ENCODE measurements around the gene C1QTNF3.
A peak's percentile ranks its signal among the peaks of the same experiment; 100 is the strongest.
"Not testable (repeated sequence)": the region's sequence is repeated elsewhere in the genome, so short reads cannot be mapped to it uniquely, and the experiment has no call there.

The C1QTNF3 gene

GRCh38 chr5:34016750-34017149, 26.3 kb downstream of the C1QTNF3 start:
- Histone ChIP-seq H3K27me3 (ENCODE audit: control insufficient read depth, insufficient read depth, low read length) (no peaks in the 10 kb centered on the region), H3K9me3 (replicated peaks; ENCODE audit: low read length) (no peaks in the 10 kb centered on the region)

GRCh38 chr5:34016222-34016621, 26.8 kb downstream of the C1QTNF3 start:
- Histone ChIP-seq H3K4me3 (ENCODE audit: low read length) (no peak overlapping the region), H3K36me3 (ENCODE audit: insufficient read depth, low read length) (no peaks in the 10 kb centered on the region), H3K4me2 (ENCODE audit: low read length) (no peak overlapping the region), H3K9ac (ENCODE audit: low read depth, low read length) (no peak overlapping the region), H3K9me3 (replicated peaks; ENCODE audit: low read length) (no peaks in the 10 kb centered on the region), H3K4me1 (ENCODE audit: control insufficient read depth, insufficient read depth, low read length) (no peaks in the 10 kb centered on the region), H3K27me3 (ENCODE audit: control insufficient read depth, insufficient read depth, low read length) (no peaks in the 10 kb centered on the region)

More at GRCh38 chr5:34016750-34017149, 26.3 kb downstream of the C1QTNF3 start:
- Histone ChIP-seq H3K4me2 (ENCODE audit: low read length) (no peak overlapping the region), H3K4me3 (ENCODE audit: low read length) (no peak overlapping the region), H3K4me1 (ENCODE audit: control insufficient read depth, insufficient read depth, low read length) (peaks cover 1% of the 10 kb centered on the region), H3K36me3 (ENCODE audit: insufficient read depth, low read length) (no peaks in the 10 kb centered on the region), H3K9ac (ENCODE audit: low read depth, low read length) (no peak overlapping the region)

GRCh38 chr5:34015120-34015822, 27.7 kb downstream of the C1QTNF3 start:
- Histone ChIP-seq H3K9me3 (replicated peaks; ENCODE audit: low read length) (no peaks in the 10 kb centered on the region), H3K36me3 (ENCODE audit: insufficient read depth, low read length) (no peaks in the 10 kb centered on the region), H3K9ac (ENCODE audit: low read depth, low read length) (no peak overlapping the region), H3K4me1 (ENCODE audit: control insufficient read depth, insufficient read depth, low read length) (no peaks in the 10 kb centered on the region), H3K4me2 (ENCODE audit: low read length) (no peak overlapping the region), H3K27me3 (ENCODE audit: control insufficient read depth, insufficient read depth, low read length) (no peaks in the 10 kb centered on the region), H3K4me3 (ENCODE audit: low read length) (no peak overlapping the region)

GRCh38 chr5:34014626-34015025, 28.4 kb downstream of the C1QTNF3 start:
- Histone ChIP-seq H3K9ac (ENCODE audit: low read depth, low read length) (no peak overlapping the region), H3K4me1 (ENCODE audit: control insufficient read depth, insufficient read depth, low read length) (peaks cover 3% of the 10 kb centered on the region), H3K4me3 (ENCODE audit: low read length) (no peak overlapping the region), H3K4me2 (ENCODE audit: low read length) (no peak overlapping the region), H3K27me3 (ENCODE audit: control insufficient read depth, insufficient read depth, low read length) (no peaks in the 10 kb centered on the region), H3K9me3 (replicated peaks; ENCODE audit: low read length) (no peaks in the 10 kb centered on the region), H3K36me3 (ENCODE audit: insufficient read depth, low read length) (no peaks in the 10 kb centered on the region)

GRCh38 chr5:34013547-34013946, 29.5 kb downstream of the C1QTNF3 start:
- Histone ChIP-seq H3K9ac (ENCODE audit: low read depth, low read length) (no peak overlapping the region), H3K4me1 (ENCODE audit: control insufficient read depth, insufficient read depth, low read length) (peaks cover 12% of the 10 kb centered on the region), H3K9me3 (replicated peaks; ENCODE audit: low read length) (no peaks in the 10 kb centered on the region), H3K4me3 (ENCODE audit: low read length) (no peak overlapping the region), H3K27me3 (ENCODE audit: control insufficient read depth, insufficient read depth, low read length) (no peaks in the 10 kb centered on the region), H3K36me3 (ENCODE audit: insufficient read depth, low read length) (no peaks in the 10 kb centered on the region), H3K4me2 (ENCODE audit: low read length) (no peak overlapping the region)

GRCh38 chr5:34012791-34013190, 30.2 kb downstream of the C1QTNF3 start:
- Histone ChIP-seq H3K4me2 (ENCODE audit: low read length) (no peak overlapping the region), H3K4me1 (ENCODE audit: control insufficient read depth, insufficient read depth, low read length) (peaks cover 12% of the 10 kb centered on the region), H3K36me3 (ENCODE audit: insufficient read depth, low read length) (no peaks in the 10 kb centered on the region), H3K4me3 (ENCODE audit: low read length) (no peak overlapping the region), H3K9ac (ENCODE audit: low read depth, low read length) (no peak overlapping the region), H3K27me3 (ENCODE audit: control insufficient read depth, insufficient read depth, low read length) (no peaks in the 10 kb centered on the region), H3K9me3 (replicated peaks; ENCODE audit: low read length) (no peaks in the 10 kb centered on the region)

- Histone ChIP-seq H3K9me3 (replicated peaks; ENCODE audit: low read length) (no peaks in the 10 kb centered on the region), H3K4me3 (ENCODE audit: low read length) (no peak overlapping the region), H3K4me2 (ENCODE audit: low read length) (no peak overlapping the region), H3K4me1 (ENCODE audit: control insufficient read depth, insufficient read depth, low read length) (peaks cover 20% of the 10 kb centered on the region), H3K9ac (ENCODE audit: low read depth, low read length) (no peak overlapping the region), H3K27me3 (ENCODE audit: control insufficient read depth, insufficient read depth, low read length) (no peaks in the 10 kb centered on the region), H3K36me3 (ENCODE audit: insufficient read depth, low read length) (no peaks in the 10 kb centered on the region)
Measured at GRCh38 chr5:34011536-34011935, 31.5 kb downstream of the C1QTNF3 start.

GRCh38 chr5:34010146-34010545, 32.9 kb downstream of the C1QTNF3 start:
- not testable (repeated sequence) for H3K4me3 ChIP-seq (ENCODE audit: low read length); H3K9ac ChIP-seq (ENCODE audit: low read depth, low read length); H3K27me3 ChIP-seq (ENCODE audit: control insufficient read depth, insufficient read depth, low read length)

GRCh38 chr5:34009610-34010009, 33.4 kb downstream of the C1QTNF3 start:
- Histone ChIP-seq H3K4me2 (ENCODE audit: low read length) (no peak overlapping the region), H3K4me1 (ENCODE audit: control insufficient read depth, insufficient read depth, low read length) (peaks cover 20% of the 10 kb centered on the region), H3K27me3 (ENCODE audit: control insufficient read depth, insufficient read depth, low read length) (no peaks in the 10 kb centered on the region), H3K4me3 (ENCODE audit: low read length) (no peak overlapping the region), H3K9me3 (replicated peaks; ENCODE audit: low read length) (no peaks in the 10 kb centered on the region), H3K36me3 (ENCODE audit: insufficient read depth, low read length) (peaks cover 1% of the 10 kb centered on the region), H3K9ac (ENCODE audit: low read depth, low read length) (no peak overlapping the region)

More at GRCh38 chr5:34010146-34010545, 32.9 kb downstream of the C1QTNF3 start:
- H3K4me1 ChIP-seq (ENCODE audit: control insufficient read depth, insufficient read depth, low read length) = peaks cover 20% of the 10 kb centered on the region
- H3K36me3 ChIP-seq (ENCODE audit: insufficient read depth, low read length); H3K4me2 ChIP-seq (ENCODE audit: low read length); H3K9me3 ChIP-seq (replicated peaks; ENCODE audit: low read length): not testable (repeated sequence)

GRCh38 chr5:34008802-34009201, 34.2 kb downstream of the C1QTNF3 start:
- Histone ChIP-seq H3K27me3 (ENCODE audit: control insufficient read depth, insufficient read depth, low read length) (no peaks in the 10 kb centered on the region), H3K36me3 (ENCODE audit: insufficient read depth, low read length) (peaks cover 8% of the 10 kb centered on the region), H3K9ac (ENCODE audit: low read depth, low read length) (peak overlapping the region; percentile 91), H3K4me3 (ENCODE audit: low read length) (peak overlapping the region; percentile 96), H3K4me1 (ENCODE audit: control insufficient read depth, insufficient read depth, low read length) (peaks cover 20% of the 10 kb centered on the region), H3K4me2 (ENCODE audit: low read length) (peak overlapping the region; percentile 98), H3K9me3 (replicated peaks; ENCODE audit: low read length) (no peaks in the 10 kb centered on the region)

- H3K4me3 ChIP-seq (ENCODE audit: low read length) = peak within 1 kb of the TSS; percentile 96
- peaks cover 22% of the 10 kb centered on the region for H3K4me1 ChIP-seq (ENCODE audit: control insufficient read depth, insufficient read depth, low read length)
- H3K27me3 ChIP-seq (ENCODE audit: control insufficient read depth, insufficient read depth, low read length) = no peaks in the 10 kb centered on the region
Measured at GRCh38 chr5:34007621-34008600, 35.1 kb downstream of the C1QTNF3 start, which contains the start of gene AMACR. Gene AMACR (minus strand): TSS chr5:34008050. CDS start chr5:34008019, 31 bp downstream.

More at GRCh38 chr5:34007621-34008600, 35.1 kb downstream of the C1QTNF3 start, which contains the start of gene AMACR:
- Histone ChIP-seq H3K36me3 (ENCODE audit: insufficient read depth, low read length) (peaks cover 15% of the 10 kb centered on the region), H3K9me3 (replicated peaks; ENCODE audit: low read length) (no peaks in the 10 kb centered on the region), H3K4me2 (ENCODE audit: low read length) (peak within 1 kb of the TSS; percentile 98), H3K9ac (ENCODE audit: low read depth, low read length) (peak within 1 kb of the TSS; percentile 91)

All from skeletal muscle satellite cell (primary cell).